Hematopoietic multipotent progenitor cell (in vitro differentiated cells): ENCODE measurements around the gene ADAMTS17. TPM values are rescaled to one million over a fixed set of nuclear protein-coding genes. Genes with fewer than 3 reads are reported as not detected.

Experiments used
- DNase-seq, 3 donors: peaks; one replicate each; pipeline ENCODE4 v3.0.0-alpha.2; 2011 to 2015; ENCODE audit warnings: low read depth in 2 of 3, low spot score in 2 of 3
- total RNA-seq: library from RNA; depleted of rRNA; stranded (reverse); fragments of >200 nt; gene quantifications from one replicate; pipeline ENCODE4 v1.2.3, GENCODE V29; 2012

The ADAMTS17 gene
- total RNA-seq, 1 donor = under 0.01 TPM

- no peak for DNase-seq
These were observed 29.8 kb downstream of the ADAMTS17 start for GRCh38 chr15:100311833-100312476.

DNA sequence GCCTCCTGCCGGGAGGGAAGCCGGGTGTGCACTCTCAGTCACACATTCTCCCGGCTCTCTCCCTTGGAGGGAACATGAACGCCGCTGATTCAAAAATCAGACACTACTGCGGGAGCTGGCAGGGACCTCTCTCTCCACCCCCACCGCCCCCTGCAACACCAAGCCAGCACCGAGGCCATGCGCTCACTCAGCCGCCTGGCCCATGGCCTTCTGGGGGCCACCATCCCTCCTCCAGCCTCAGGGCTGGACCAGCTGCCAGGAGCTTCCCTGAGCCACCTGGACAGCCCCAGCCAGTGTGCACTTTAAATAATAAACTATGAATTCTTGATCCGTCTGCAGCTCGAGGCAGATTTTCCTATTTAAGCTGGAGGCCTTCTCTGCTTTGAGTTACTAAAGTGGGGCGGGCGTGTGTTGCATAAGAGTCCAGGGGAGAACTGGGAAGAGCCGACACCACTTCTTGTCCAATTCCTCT, 30.6 kb downstream of the ADAMTS17 start:
- DNase-seq = no peak

- no peak for DNase-seq
These were observed 31.1 kb downstream of the ADAMTS17 start for GRCh38 chr15:100310513-100311153.

DNA sequence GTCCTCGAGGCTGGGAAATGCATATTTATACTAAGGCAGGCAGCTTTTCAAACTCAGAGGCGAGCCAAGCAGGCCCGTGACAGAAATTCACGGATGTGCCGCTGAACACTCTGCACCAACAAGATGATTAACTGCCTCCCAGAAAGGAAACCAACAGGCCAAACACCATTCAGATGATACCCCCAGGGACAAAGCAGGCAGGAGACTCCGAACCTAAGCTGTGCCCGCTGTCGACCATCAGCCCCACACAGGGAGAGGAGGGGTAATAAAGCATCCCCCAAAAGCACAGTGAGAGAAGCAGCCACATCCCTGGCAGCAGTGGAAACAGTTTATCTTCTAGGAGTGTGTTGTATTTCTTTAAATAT, 31.8 kb downstream of the ADAMTS17 start:
- no peak for DNase-seq

DNA sequence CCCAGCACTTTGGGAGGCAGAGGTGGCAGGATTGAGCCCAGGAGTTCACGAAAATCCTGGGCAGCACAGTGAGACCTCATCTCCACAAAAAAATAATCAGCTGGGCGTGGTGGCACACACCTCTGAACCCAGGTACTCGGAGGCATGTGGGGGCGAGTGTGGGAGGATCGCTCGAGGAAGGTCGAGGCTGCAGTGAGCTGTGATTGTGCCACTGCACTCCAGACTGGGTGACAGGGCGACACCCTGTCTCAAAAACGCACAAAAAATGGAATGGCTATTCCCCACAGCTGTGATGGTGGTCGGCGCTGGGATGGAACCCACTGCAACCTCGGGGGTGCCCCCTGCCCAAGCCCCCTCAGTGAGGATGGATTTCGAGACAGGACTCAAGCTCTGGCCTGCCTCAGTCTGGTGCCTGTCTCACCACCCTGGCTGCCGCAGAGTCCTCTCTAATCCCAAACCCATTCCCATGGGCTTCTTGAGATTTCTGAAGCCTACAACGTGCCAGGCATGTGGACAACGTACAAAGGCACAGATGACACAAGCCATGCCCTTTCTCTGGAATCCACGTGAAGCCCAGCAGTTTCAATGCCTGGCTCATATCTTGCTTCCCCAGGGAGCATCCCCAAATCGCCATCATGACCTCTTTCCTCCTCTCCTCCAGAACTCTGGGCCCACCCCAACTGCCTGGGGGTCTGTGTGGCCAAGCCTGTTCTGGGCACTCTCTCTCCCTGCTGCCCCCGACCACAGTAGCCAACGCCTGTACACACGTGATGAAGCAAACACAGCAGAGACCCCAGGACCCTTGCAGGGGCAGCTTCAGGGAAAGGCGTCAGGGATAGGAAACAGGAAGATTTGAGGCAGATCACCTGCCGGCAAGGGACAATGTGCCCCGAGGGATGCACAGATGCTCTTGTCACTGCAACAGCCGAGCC, 32.4 kb downstream of the ADAMTS17 start:
- no peak for DNase-seq

DNA sequence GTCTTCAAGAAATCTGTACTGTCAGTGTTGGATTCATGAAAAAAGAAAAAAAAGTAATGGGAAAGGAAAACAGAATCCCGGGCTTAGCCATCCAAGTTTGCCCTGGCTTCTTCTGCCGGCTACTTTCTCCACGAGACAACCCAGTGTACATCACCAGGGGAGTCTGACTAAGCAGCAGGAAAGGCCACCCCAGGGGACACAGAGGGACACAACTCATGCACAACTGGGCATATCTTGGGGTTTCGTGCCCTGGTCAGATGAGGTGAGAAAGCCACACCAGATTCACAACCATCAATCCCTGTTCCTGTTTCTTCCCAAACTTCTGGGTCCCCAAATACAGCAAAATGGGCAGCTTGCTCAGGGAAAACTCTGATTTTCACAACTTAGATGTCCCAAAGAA, 33.2 kb downstream of the ADAMTS17 start:
- no peak for DNase-seq

DNA sequence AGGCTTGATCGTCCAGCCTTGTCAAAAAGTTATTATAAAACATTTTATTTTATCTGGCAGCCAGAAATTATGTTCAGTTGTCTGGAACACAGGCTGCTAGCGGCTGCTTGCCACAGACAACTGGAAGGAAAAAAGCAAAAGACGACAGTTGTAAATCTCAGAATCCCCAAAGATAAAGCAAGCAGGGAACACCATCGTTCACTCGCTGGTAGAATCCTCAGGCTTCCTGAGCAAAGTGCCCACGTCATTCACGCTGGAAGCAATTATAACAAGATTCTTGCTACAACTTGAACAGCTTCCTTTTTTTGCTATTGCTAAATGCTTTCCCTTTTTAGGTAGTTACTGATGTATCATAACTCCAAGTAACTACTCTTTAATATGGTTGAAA, 33.6 kb downstream of the ADAMTS17 start:
- DNase-seq = no peak

- no peak for DNase-seq
These were observed 34.2 kb downstream of the ADAMTS17 start for GRCh38 chr15:100307241-100308212.

GRCh38 chr15:100306098-100306497, 35.7 kb downstream of the ADAMTS17 start:
- DNase-seq = no peak

- DNase-seq = no peak
These were observed 39.8 kb downstream of the ADAMTS17 start for GRCh38 chr15:100301910-100302431.

GRCh38 chr15:100298257-100298656, 43.5 kb downstream of the ADAMTS17 start:
- no peak for DNase-seq

DNA sequence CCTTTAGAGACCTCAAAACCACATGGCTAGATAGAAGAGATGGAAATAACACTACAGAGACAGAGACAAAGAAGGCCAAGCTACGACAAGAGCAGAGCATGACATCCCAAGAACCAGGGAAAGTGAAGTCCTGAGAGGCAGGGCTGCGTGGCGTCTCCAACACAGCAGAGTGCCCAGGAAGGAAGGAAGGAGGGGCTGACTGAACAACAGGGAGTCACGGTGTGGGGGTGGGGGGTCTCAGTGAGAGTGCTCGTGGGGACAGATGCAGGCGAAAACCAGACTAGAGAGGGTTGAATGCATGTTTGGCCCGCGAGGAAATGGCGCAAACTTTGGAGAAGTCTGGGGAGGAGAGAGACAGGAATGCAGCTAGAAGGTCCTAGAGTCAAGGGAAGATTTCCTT, 44.0 kb downstream of the ADAMTS17 start:
- DNase-seq = no peak

DNA sequence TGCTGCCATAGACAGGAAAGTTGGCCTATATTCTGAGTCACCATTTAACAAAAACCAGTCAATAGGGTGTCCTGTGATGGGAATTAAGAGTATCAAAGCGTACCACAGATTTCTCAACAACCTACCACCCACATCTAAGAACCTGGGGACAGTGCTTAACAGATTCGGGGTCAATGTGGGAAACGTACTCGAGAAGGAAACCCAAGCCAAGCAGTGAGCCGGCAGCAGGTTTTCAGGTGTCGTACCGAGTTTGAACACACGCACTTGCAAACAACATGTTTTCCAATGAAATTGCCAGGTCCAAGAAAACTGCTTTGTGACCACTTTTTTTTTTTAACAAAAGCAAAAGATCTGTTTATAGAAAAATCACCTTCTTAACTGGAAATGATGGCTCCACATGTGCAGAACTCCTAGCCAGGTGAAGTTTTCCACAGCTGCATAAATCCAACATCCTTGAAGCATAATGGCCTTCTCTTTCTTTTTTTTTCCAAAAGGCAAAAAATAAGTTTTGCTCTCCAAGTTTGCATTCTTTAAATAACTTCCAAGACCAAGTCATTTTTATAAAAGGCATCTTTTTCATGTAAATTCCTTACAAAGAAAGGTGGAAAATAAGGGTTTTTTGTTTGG, 45.7 kb downstream of the ADAMTS17 start:
- no peak for DNase-seq

GRCh38 chr15:100292010-100292409, 49.8 kb downstream of the ADAMTS17 start:
- no peak for DNase-seq

GRCh38 chr15:100291106-100291505, 50.7 kb downstream of the ADAMTS17 start:
- DNase-seq = no peak

- no peak for DNase-seq
These were observed 56.0 kb downstream of the ADAMTS17 start for GRCh38 chr15:100285641-100286295.

DNA sequence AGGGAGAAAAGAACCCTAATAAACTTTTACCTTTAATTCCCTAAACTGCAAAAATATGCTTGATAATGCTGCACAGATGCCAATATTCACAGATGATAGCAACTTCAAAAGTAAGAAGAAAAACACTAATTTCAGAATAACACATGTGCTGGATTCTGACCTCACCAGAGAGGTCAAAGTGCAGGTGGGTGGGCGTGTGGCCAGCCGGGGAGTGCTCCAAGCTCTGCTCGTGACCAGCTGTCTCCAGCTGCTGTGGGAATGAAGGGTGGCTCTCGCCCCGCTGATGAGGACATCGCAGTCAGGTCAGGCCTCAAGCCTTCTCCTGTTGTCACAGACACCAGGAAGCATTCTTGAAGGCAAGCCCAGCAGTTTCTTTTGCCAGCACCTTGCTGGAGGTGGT, 57.1 kb downstream of the ADAMTS17 start:
- DNase-seq = no peak

GRCh38 chr15:100284191-100284590, 57.6 kb downstream of the ADAMTS17 start:
- DNase-seq = no peak
